ENCODE results near the gene TMEM184C.

DNA sequence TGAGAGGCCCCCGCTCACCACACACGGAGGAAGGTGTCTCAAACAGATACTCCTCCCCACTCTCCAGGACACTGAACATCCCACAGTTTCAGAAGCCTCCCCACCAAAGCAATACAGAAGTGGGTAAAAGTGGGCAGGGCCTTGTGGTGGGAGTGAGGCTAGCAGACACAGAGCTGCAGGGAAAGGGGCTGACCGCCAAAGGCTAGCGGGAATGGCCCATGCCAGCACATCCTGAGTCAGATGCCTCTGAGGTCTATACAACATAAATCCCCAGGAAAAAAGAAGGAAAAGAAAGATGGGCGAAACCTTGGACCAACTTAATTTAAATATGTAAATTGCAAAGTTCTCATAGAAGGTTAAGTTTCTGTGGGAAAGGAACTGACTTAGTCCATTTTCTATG lies 92.8 kb downstream of the TMEM184C start:
- TF ChIP-seq, protein P1, sequence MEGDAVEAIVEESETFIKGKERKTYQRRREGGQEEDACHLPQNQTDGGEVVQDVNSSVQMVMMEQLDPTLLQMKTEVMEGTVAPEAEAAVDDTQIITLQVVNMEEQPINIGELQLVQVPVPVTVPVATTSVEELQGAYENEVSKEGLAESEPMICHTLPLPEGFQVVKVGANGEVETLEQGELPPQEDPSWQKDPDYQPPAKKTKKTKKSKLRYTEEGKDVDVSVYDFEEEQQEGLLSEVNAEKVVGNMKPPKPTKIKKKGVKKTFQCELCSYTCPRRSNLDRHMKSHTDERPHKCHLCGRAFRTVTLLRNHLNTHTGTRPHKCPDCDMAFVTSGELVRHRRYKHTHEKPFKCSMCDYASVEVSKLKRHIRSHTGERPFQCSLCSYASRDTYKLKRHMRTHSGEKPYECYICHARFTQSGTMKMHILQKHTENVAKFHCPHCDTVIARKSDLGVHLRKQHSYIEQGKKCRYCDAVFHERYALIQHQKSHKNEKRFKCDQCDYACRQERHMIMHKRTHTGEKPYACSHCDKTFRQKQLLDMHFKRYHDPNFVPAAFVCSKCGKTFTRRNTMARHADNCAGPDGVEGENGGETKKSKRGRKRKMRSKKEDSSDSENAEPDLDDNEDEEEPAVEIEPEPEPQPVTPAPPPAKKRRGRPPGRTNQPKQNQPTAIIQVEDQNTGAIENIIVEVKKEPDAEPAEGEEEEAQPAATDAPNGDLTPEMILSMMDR (IDR thresholded peaks at IDR 0.05), result no peak
- no peak for TF ChIP-seq POLR2A (IDR thresholded peaks at IDR 0.05)

All from stomach (tissue), 4 donors.